ENCODE data around the gene OR2F2.

The OR2F2 gene

GRCh38 chr7:143978585-143978984 lies 43.6 kb downstream of the OR2F2 start:
- no peak for DNase-seq (ENCODE audit: low read depth, low spot score)

DNA sequence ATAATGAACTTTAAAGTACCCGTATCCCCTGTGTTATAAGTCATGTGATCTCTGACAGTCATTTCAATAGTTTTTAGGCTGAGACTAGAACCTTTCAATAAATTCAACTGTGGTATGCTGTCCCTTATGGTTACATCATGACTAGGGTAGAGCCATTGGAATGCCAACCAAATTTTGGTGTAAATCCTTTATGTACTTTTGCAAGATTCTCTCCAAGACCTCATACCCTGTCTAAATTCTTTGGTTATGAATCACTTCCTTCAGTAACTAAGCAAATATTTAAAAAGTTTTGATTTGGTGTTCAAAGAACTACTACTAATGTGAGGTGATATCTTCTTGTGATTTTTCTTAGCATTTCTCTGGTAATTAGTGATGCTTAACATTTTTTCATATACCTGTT lies 44.3 kb downstream of the OR2F2 start:
- DNase-seq (ENCODE audit: low read depth, low spot score), result peak; percentile 37

DNA sequence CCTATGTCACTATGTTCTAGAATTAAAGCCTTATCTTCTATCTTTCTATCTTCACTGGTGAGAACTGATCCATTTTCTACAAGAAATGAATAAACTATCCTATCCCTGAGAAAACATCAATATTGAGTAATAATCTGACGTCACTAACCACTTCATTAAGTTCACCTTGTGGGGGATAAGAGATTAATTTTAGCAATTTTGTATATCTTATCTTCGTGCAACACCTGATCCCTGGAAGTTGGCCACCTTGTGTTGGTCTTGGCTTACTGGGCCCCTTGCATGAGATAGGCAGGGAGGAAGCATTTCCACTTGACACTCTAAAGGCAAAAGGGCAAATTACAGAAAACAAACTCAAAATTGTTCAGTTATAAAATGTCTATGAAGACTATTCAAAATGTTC lies 45.0 kb downstream of the OR2F2 start:
- no peak for DNase-seq (ENCODE audit: low read depth, low spot score)

DNA sequence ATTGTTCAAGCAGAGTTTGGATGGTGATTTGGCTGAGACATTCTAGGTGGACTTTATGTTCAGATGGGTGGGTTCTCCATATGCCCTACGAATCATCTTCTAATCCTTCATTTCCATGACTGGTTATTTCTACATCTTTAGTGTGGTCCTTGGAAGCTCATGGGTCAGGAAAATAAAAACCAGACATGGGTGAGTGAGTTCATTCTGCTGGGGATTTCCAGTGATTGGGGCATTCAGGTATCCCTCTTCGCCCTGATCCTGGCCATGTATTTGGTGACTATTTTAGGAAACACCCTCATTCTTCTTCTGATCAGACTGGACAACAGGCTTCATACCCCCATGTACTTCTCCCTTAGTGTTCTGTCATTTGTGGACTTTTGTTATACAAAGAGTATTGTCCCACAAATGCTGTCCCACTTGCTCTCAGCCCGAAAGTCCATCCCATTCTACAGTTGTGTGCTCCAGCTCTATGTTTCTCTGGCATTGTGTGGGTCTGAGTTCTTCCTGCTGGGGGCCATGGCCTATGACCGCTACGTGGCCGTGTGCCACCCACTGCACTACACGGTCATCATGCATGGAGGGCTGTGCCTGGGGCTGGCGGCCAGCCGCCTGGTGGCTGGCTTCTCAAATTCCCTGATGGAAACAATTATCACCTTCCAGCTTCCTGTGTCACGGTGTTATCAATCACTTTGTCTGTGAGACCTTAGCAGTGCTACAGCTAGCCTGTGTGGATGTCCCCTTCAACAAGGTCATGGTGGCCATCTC lies 45.9 kb downstream of the OR2F2 start:
- DNase-seq (ENCODE audit: low read depth, low spot score), result no peak

- no peak for DNase-seq (ENCODE audit: low read depth, low spot score)
These were observed 48.9 kb downstream of the OR2F2 start for GRCh38 chr7:143983960-143984359.
